Suprapubic skin (tissue), 4 donors: Measurements from ENCODE around the gene GLRX2. TPM values are rescaled to one million over a fixed set of nuclear protein-coding genes. Genes with fewer than 3 reads are reported as not detected.
"Not testable (repeated sequence)": the region's sequence is repeated elsewhere in the genome, so short reads cannot be mapped to it uniquely, and the experiment has no call there.

ENCODE experiments used
- DNase-seq, 2 donors: peaks; one replicate each; pipeline ENCODE4 v3.0.0-alpha.2; 2019; ENCODE audit warnings: low spot score in 2 of 2
- H3K27ac ChIP-seq: fragments of 200-600 bp; sonication (generic); one replicate; pipeline ENCODE4 v1.5.1; 2019
- H3K27me3 ChIP-seq: fragments of 200-600 bp; sonication (generic); one replicate; pipeline ENCODE4 v1.5.1; 2019
- H3K36me3 ChIP-seq: fragments of 200-600 bp; sonication (generic); one replicate; pipeline ENCODE4 v1.5.1; 2019
- H3K4me1 ChIP-seq: fragments of 200-600 bp; sonication (generic); one replicate; pipeline ENCODE4 v1.5.1; 2019
- H3K4me3 ChIP-seq: fragments of 200-600 bp; sonication (generic); one replicate; pipeline ENCODE4 v1.5.1; 2019; ENCODE audit warnings: mild to moderate bottlenecking
- H3K9me3 ChIP-seq: fragments of 200-600 bp; sonication (generic); one replicate; pipeline ENCODE4 v1.5.1; 2019
- EP300 ChIP-seq: sonication (generic); formaldehyde crosslinking; IDR thresholded peaks from one replicate; pipeline ENCODE4 v1.6.1; 2017; ENCODE audit warnings: antibody characterized with exemption
- POLR2A ChIP-seq, 2 donors: fragments of 450-650 bp; IDR thresholded peaks; one replicate each; pipeline ENCODE4 v1.6.1; 2017; ENCODE audit warnings: antibody characterized with exemption in 2 of 2, mild to moderate bottlenecking in 2 of 2, moderate library complexity in 2 of 2
- POLR2AphosphoS5 ChIP-seq, 3 donors: sonication (generic); formaldehyde crosslinking; IDR thresholded peaks; one replicate each; pipeline ENCODE4 v1.6.1; 2017; ENCODE audit warnings: antibody characterized with exemption in 3 of 3
- WGBS: methylation state at CpG from one replicate; pipeline ENCODE4 v1.1.5; 2018; 5-methylcytosine and 5-hydroxymethylcytosine counted together
- total RNA-seq, 4 donors: library from RNA; depleted of rRNA; stranded (reverse); fragments of >200 nt; gene quantifications; one replicate each; pipeline ENCODE4 v1.1.0, GENCODE V29; 2016
- TF ChIP-seq, protein P1 (sequence below), 2 donors: fragments of 200-600 bp in 1 of 2; fragments of 450-650 bp in 1 of 2; sonication (generic) in 1 of 2; IDR thresholded peaks; one replicate each; pipeline ENCODE4 v1.5.1; 2016 to 2019; ENCODE audit warnings: antibody characterized with exemption in 2 of 2, mild to moderate bottlenecking in 1 of 2, moderate library complexity in 1 of 2

Gene GLRX2
- total RNA-seq, 4 donors from 2014 or later = 4.7 to 11.1 (median 5.6) TPM

DNA sequence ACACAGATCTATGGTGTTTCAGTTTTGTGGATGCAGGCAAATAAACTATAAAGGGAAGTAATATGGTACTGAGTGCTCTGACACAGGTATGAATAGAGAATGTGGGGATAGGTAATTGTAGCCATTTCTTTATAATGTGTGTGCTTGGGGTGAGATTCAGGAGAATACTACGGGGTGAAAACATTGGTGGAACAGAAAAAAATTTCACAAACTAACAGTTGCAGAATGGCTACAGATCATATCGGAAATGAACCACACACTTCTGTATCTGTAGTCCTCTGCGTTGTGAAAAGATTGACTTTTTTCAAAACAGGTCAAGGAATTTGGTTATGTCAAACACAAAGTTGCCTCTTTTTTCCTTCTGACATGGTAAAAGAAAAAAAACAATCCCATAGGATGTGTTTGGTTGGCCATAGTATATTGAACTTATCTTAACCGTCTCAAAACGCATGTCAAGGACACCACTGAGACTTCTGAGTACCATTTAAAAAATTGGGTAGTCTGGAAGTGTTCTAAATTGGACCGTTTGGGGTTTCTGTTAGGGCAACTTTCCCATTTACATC is 15.5 kb upstream of the GLRX2 start:
- 73% methylated on average over 6 of the region's 6 CpGs for WGBS
- TF ChIP-seq POLR2A (IDR thresholded peaks at IDR 0.05) (no peak), POLR2AphosphoS5 (IDR thresholded peaks at IDR 0.05) (no peak), EP300 (no peak)
- TF ChIP-seq, protein P1, sequence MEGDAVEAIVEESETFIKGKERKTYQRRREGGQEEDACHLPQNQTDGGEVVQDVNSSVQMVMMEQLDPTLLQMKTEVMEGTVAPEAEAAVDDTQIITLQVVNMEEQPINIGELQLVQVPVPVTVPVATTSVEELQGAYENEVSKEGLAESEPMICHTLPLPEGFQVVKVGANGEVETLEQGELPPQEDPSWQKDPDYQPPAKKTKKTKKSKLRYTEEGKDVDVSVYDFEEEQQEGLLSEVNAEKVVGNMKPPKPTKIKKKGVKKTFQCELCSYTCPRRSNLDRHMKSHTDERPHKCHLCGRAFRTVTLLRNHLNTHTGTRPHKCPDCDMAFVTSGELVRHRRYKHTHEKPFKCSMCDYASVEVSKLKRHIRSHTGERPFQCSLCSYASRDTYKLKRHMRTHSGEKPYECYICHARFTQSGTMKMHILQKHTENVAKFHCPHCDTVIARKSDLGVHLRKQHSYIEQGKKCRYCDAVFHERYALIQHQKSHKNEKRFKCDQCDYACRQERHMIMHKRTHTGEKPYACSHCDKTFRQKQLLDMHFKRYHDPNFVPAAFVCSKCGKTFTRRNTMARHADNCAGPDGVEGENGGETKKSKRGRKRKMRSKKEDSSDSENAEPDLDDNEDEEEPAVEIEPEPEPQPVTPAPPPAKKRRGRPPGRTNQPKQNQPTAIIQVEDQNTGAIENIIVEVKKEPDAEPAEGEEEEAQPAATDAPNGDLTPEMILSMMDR (IDR thresholded peaks at IDR 0.05) = no peak
- no peak overlapping the region for H3K27ac ChIP-seq
- no peaks in the 10 kb centered on the region for H3K9me3 ChIP-seq
- no peaks in the 10 kb centered on the region for H3K27me3 ChIP-seq
- peak overlapping the region; percentile 74 for H3K4me3 ChIP-seq
- H3K4me1 ChIP-seq = peaks cover 33% of the 10 kb centered on the region
- peaks cover 3% of the 10 kb centered on the region for H3K36me3 ChIP-seq
- DNase-seq = no peak

DNA sequence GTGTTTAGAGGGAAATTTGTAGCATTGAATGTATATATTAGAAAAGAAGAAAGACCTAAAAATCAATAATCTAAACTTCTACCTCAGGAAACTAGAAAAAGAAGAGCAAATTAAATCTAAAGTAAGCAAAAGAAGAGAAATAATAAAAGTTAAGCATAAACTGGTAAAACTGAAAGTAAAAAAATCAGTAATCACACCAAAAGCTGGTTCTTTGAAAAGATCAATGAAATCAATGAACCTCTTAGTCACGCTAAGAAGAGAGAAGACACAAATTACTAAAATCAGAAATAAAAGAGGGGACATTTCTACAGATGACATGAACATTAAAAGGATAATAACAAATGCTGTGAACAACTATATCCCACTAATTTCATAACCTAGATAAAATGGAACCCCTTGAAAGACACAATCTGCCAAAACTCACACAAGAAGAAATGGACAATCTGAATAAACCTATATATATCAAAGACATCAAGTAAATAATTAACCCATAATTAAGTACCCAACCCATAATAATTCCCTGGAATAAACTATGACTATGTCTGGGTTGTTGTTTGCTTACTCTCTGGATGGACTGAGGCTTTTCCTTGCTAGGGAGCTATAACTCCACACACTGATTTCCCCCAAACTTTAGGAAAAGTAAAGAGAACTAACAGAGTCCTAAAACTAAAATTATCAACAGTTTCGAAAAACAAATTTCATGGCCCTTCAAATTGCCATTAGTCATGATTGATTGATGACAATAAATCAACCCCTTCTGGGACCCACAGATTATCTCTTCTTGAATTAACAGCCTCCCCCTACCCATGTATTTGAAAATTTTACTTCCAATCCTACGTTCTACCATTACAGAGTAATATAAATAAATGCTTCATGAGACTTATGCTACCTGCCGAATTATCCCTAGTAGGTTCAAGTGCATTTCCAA is 13.9 kb upstream of the GLRX2 start:
- H3K9me3 ChIP-seq = no peaks in the 10 kb centered on the region
- H3K4me1 ChIP-seq = peaks cover 21% of the 10 kb centered on the region
- no peaks in the 10 kb centered on the region for H3K36me3 ChIP-seq
- no peak for DNase-seq
- no peak overlapping the region for H3K27ac ChIP-seq
- H3K4me3 ChIP-seq = no peak overlapping the region
- no peaks in the 10 kb centered on the region for H3K27me3 ChIP-seq
- 91% methylated on average over 4 of the region's 4 CpGs for WGBS
- TF ChIP-seq POLR2A (IDR thresholded peaks at IDR 0.05) = no peak
- TF ChIP-seq, protein P1 (IDR thresholded peaks at IDR 0.05) = no peak
- no peak for TF ChIP-seq EP300
- TF ChIP-seq POLR2AphosphoS5 (IDR thresholded peaks at IDR 0.05) = no peak

DNA sequence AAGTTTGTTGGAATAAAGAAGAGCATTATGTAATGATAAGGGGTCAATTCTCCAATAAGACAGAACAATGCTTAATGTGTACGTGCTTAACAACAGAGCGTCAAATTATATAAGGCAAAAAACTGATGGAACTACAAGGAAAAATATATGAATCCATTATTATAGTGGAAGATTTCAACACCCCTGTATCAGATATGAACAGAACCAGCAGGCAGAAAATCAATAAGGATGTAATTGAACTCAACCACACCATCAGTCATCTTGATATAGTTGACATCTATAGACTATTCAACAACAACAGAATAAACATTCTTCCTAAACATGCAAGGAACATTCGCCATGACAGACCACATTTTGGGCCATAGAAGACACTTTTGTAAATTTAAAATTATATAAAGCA is 13.0 kb upstream of the GLRX2 start:
- Histone ChIP-seq H3K36me3 (no peaks in the 10 kb centered on the region), H3K9me3 (no peaks in the 10 kb centered on the region), H3K4me1 (peaks cover 13% of the 10 kb centered on the region), H3K4me3 (no peak overlapping the region), H3K27ac (no peak overlapping the region), H3K27me3 (no peaks in the 10 kb centered on the region)
- TF ChIP-seq EP300 = no peak
- no peak for TF ChIP-seq POLR2AphosphoS5 (IDR thresholded peaks at IDR 0.05)
- TF ChIP-seq POLR2A (IDR thresholded peaks at IDR 0.05) = no peak
- TF ChIP-seq, protein P1 (IDR thresholded peaks at IDR 0.05) = no peak
- no peak for DNase-seq
- 81% methylated on average over 3 of the region's 3 CpGs for WGBS

DNA sequence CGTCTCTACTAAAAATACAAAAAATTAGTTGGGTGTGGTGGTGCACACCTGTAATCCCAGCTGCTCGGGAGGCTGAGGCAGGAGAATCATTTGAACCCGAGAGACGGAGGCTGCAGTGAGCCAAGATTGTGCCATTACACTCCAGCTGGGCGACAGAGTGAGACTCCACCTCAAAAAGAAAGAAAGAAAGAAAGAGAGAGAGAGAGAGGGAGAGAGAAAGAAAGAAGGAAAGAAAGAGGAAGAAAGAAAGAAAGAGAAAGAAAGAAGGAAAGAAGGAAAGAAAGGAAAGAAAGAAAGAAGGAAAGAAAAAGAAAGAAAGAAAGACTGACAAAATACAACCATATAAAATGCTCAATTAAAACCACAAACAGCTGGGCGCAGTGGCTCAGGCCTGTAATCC is 12.0 kb upstream of the GLRX2 start:
- H3K4me1 ChIP-seq, H3K27me3 ChIP-seq, DNase-seq, H3K4me3 ChIP-seq, H3K27ac ChIP-seq, H3K9me3 ChIP-seq, H3K36me3 ChIP-seq: not testable (repeated sequence)
- WGBS = 94% methylated on average over 6 of the region's 6 CpGs

DNA sequence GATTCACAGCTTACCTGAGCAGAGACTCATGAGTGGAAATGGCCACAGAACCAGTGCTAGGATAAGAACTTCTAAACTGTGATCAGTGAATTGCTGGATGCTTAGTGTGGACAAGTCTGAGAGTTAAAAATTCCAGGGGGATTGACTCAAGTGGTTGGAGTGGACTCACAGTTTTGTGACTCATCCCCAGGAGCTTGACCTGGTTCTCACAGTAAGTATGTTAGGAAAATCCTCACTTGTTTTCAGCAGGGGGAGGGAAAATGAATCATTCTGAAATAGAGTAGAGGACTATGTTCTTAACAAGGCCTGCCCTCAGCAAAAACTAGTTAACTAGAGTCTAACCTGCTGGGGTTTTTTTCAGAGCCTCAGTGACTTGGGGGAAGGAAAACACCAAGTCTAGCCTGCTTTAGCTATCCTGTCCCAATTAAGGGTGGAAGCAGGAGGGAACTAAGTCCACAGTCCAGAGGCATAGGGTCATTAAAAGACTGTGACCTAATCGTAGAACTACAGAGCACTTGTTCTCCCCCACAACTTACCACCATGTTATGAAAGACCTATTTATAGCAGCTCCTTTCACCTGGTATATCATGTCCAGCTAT is 10.5 kb upstream of the GLRX2 start:
- TF ChIP-seq, protein P1 (IDR thresholded peaks at IDR 0.05) = no peak
- no peak for TF ChIP-seq POLR2AphosphoS5 (IDR thresholded peaks at IDR 0.05)
- TF ChIP-seq EP300 = no peak
- no peak for TF ChIP-seq POLR2A (IDR thresholded peaks at IDR 0.05)
- no peak overlapping the region for H3K4me3 ChIP-seq
- H3K4me1 ChIP-seq = no peaks in the 10 kb centered on the region
- no peaks in the 10 kb centered on the region for H3K27me3 ChIP-seq
- H3K9me3 ChIP-seq = no peaks in the 10 kb centered on the region
- no peak overlapping the region for H3K27ac ChIP-seq
- 84% methylated on average over 1 of the region's 1 CpG for WGBS
- DNase-seq = no peak
- H3K36me3 ChIP-seq = no peaks in the 10 kb centered on the region
